ENCODE results near the gene CEP104. TPM values are rescaled to one million over a fixed set of nuclear protein-coding genes. Genes with fewer than 3 reads are reported as not detected.

CEP104 gene
- total and polyA plus RNA-seq, 9 of the 15 experiments (the other 6 are each of a cell fraction or from before 2014, with no cell fraction given): 11.2 to 63.4 (median 42.6) TPM

DNA sequence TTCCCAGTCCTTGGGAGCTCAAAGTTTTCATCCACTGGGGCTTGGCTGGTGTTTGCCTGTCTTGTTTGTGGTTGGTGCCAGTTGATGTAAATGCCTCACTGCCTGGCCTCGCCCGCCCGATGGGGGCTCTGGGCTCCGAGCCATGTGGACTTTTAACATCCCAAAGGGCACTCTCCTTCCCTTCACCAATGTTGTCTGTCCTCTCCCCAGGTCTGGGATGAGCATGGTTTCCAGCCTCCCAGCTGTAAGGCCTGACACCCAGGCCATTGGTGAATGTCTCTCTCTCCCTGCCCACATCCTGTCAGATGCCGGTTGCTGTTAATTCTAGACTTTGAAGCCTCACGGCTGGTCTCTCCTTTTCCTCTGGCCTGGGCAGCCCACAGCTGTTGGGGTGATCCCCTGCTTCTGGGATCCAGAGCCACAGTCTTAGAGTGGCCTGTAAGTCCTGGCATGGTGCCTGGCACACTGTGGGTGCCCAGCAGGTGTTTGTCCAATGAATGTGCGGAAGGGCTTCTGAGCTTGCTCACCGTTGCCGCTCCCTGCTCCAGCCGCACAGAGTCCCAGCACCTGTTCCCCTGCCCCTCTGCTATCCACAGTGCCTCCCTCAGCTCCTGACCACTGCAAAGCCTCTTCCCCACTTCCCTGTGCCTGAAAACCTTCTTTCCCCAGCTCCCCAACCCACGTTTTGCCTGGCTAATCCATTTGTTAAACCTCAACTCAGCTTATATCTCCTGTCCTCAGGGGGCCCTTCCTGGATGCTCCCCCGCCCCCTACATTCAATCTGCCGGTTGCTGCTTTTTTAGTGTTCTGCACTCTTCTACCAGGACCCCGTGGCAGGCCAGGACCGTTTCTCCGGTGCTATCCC, 46.4 kb upstream of the CEP104 start:
- no peak for TF ChIP-seq ARID2 (IDR thresholded peaks at IDR 0.05)
- TF ChIP-seq, protein P1, sequence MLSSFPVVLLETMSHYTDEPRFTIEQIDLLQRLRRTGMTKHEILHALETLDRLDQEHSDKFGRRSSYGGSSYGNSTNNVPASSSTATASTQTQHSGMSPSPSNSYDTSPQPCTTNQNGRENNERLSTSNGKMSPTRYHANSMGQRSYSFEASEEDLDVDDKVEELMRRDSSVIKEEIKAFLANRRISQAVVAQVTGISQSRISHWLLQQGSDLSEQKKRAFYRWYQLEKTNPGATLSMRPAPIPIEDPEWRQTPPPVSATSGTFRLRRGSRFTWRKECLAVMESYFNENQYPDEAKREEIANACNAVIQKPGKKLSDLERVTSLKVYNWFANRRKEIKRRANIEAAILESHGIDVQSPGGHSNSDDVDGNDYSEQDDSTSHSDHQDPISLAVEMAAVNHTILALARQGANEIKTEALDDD (IDR thresholded peaks at IDR 0.05): no peak
- TF ChIP-seq RFX7 (CRISPR knock-in tag; IDR thresholded peaks at IDR 0.05): no peak
- no peak for TF ChIP-seq ZNF778 (CRISPR knock-in tag; IDR thresholded peaks at IDR 0.05)
- no peak for TF ChIP-seq LEF1 (IDR thresholded peaks at IDR 0.05)
- TF ChIP-seq ZFP30 (CRISPR knock-in tag; IDR thresholded peaks at IDR 0.05; ENCODE audit: borderline replicate concordance): no peak
- no peak for TF ChIP-seq ZBTB7A (IDR thresholded peaks at IDR 0.05; ENCODE audit: borderline replicate concordance, control insufficient read depth, low read depth, low read length)
- no peak for TF ChIP-seq SNIP1 (IDR thresholded peaks at IDR 0.05; ENCODE audit: low read depth)
- no peak for TF ChIP-seq ASH1L (IDR thresholded peaks at IDR 0.05; ENCODE audit: borderline replicate concordance, low read depth, partially characterized antibody)
- no peak for TF ChIP-seq PURB (CRISPR knock-in tag; IDR thresholded peaks at IDR 0.05; ENCODE audit: low read depth)
- TF ChIP-seq ZNF224 (CRISPR knock-in tag; IDR thresholded peaks at IDR 0.05): no peak
- TF ChIP-seq ZNF263 (CRISPR knock-in tag; IDR thresholded peaks at IDR 0.05; ENCODE audit: borderline replicate concordance): no peak
- TF ChIP-seq, protein P2, sequence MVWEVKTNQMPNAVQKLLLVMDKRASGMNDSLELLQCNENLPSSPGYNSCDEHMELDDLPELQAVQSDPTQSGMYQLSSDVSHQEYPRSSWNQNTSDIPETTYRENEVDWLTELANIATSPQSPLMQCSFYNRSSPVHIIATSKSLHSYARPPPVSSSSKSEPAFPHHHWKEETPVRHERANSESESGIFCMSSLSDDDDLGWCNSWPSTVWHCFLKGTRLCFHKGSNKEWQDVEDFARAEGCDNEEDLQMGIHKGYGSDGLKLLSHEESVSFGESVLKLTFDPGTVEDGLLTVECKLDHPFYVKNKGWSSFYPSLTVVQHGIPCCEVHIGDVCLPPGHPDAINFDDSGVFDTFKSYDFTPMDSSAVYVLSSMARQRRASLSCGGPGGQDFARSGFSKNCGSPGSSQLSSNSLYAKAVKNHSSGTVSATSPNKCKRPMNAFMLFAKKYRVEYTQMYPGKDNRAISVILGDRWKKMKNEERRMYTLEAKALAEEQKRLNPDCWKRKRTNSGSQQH (CRISPR knock-in tag; IDR thresholded peaks at IDR 0.05): no peak
- no peak for TF ChIP-seq FOXK1 (CRISPR knock-in tag; IDR thresholded peaks at IDR 0.05; ENCODE audit: borderline replicate concordance)
- no peak for TF ChIP-seq RFX1 (IDR thresholded peaks at IDR 0.05)
- TF ChIP-seq, protein P3, sequence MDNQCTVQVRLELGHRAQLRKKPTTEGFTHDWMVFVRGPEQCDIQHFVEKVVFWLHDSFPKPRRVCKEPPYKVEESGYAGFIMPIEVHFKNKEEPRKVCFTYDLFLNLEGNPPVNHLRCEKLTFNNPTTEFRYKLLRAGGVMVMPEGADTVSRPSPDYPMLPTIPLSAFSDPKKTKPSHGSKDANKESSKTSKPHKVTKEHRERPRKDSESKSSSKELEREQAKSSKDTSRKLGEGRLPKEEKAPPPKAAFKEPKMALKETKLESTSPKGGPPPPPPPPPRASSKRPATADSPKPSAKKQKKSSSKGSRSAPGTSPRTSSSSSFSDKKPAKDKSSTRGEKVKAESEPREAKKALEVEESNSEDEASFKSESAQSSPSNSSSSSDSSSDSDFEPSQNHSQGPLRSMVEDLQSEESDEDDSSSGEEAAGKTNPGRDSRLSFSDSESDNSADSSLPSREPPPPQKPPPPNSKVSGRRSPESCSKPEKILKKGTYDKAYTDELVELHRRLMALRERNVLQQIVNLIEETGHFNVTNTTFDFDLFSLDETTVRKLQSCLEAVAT (IDR thresholded peaks at IDR 0.05): no peak
- no peak for ATAC-seq
- no peak overlapping the region for H3K27ac ChIP-seq (ENCODE audit: extremely low read depth, low read depth, low read length)
- H3K9me3 ChIP-seq (replicated peaks; ENCODE audit: control insufficient read depth, insufficient read depth, low read depth, low read length): no peaks in the 10 kb centered on the region
- CTCF ChIA-PET (ENCODE audit: low intra/inter-chr PET ratio): no interaction called here
- BruUV-seq (replicated peaks): no TSS peak
- FAIRE-seq: no peak
- H3K9me1 ChIP-seq (ENCODE audit: control insufficient read depth, insufficient read depth, low read length): no peaks in the 10 kb centered on the region
- H3K36me3 ChIP-seq (ENCODE audit: control insufficient read depth, insufficient read depth, low read length): no peaks in the 10 kb centered on the region
- peaks cover 3% of the 10 kb centered on the region; the same call in 1 of the 2 replicates for H4K20me1 ChIP-seq (replicated peaks; ENCODE audit: control insufficient read depth, insufficient read depth, low read length)
- WGBS (ENCODE audit: insufficient coverage, low coverage, missing lambda C conversion rate): 67% methylated on average over 16 of the region's 16 CpGs
- POLR2A ChIA-PET: interaction anchor here (0.9 to 1.3 kb wide), 2 partner anchors 9 to 128 kb away, joined by 4 read pairs; no protein-coding TSS in a partner anchor
- no peak overlapping the region for H2AFZ ChIP-seq (ENCODE audit: low read depth, low read length)
- in situ Hi-C loops (cut with MboI): no loop called here
- peak overlapping the region in 1 of 2 experiments; percentile 61; a peak in 1 of 4 replicates for H3K9ac ChIP-seq (ENCODE audit: insufficient read depth in 1 of 2, low read depth in 2 of 2, low read length in 2 of 2)
- intact Hi-C loops (cut with micrococcal nuclease): no loop called here
- H3K79me2 ChIP-seq (ENCODE audit: control insufficient read depth, insufficient read depth, low read length): peaks cover 17% of the 10 kb centered on the region
- H3K4me2 ChIP-seq (ENCODE audit: insufficient read depth, low read length): no peak overlapping the region
- H3K4me3 ChIP-seq: no peak overlapping the region
- no peaks in the 10 kb centered on the region; a peak in 1 of 5 replicates for H3K27me3 ChIP-seq (ENCODE audit: control insufficient read depth in 2 of 2, insufficient read depth in 2 of 2, low read length in 2 of 2)
- peaks cover 10 to 57% of the 10 kb centered on the region in 2 experiments; a peak in 4 of 5 replicates for H3K4me1 ChIP-seq (replicated peaks in 1 of 2; ENCODE audit: control insufficient read depth in 2 of 2, insufficient read depth in 2 of 2, low read length in 2 of 2)
- DNase-seq (ENCODE audit: extremely low read depth in 1 of 4, low spot score in 3 of 4): no peak
